ENCODE data around the gene RBM20. TPM values are rescaled to one million over a fixed set of nuclear protein-coding genes. Genes with fewer than 3 reads are reported as not detected.

RBM20 gene
- total and polyA plus RNA-seq, 2 experiments from 2014 or later, result 0.05 to 0.17 TPM

GRCh38 chr10:110782616-110783015 lies 138.5 kb downstream of the RBM20 start (continued):
- no peak for TF ChIP-seq POLR2AphosphoS5 (IDR thresholded peaks at IDR 0.05; ENCODE audit: low read depth)
- TF ChIP-seq ZNF462 (CRISPR knock-in tag; IDR thresholded peaks at IDR 0.05), result no peak
- no peak for TF ChIP-seq ZNF114 (CRISPR knock-in tag; IDR thresholded peaks at IDR 0.05)

GRCh38 chr10:110783509-110784107 lies 139.5 kb downstream of the RBM20 start:
- Histone ChIP-seq H3K79me2 (replicated peaks; ENCODE audit: insufficient read depth) (no peaks in the 10 kb centered on the region), H3K4me3 (no peak overlapping the region), H3K27me3 (ENCODE audit: insufficient read depth) (no peaks in the 10 kb centered on the region), H3K36me3 (ENCODE audit: insufficient read depth) (no peaks in the 10 kb centered on the region), H3K9me2 (ENCODE audit: insufficient read depth) (no peaks in the 10 kb centered on the region), H3K4me2 (no peak overlapping the region), H2AFZ (no peak overlapping the region), H3K27ac (ENCODE audit: low read depth) (no peak overlapping the region), H3F3A (replicated peaks; ENCODE audit: low read depth) (no peaks in the 10 kb centered on the region), H4K20me1 (replicated peaks; ENCODE audit: insufficient read depth) (no peaks in the 10 kb centered on the region), H3K4me1 (ENCODE audit: insufficient read depth) (no peaks in the 10 kb centered on the region)
- ATAC-seq (no peak), DNase-seq (ENCODE audit: low spot score) (no peak)
- Mint-ChIP-seq H3K9me3 (no peaks in the 10 kb centered on the region), H3K27ac (no peak overlapping the region), H3K27me3 (ENCODE audit: insufficient read depth, low read depth, poor library complexity) (peaks cover 7% of the 10 kb centered on the region), H3K4me3 (no peak overlapping the region), H3K4me1 (peaks cover 10% of the 10 kb centered on the region), H3K36me3 (ENCODE audit: low read depth) (no peaks in the 10 kb centered on the region)
- no peak for TF ChIP-seq CREB1 (CRISPR knock-in tag; IDR thresholded peaks at IDR 0.05; ENCODE audit: low read depth)
- no peak for TF ChIP-seq CTCF (conservative IDR thresholded peaks at IDR 0.05; ENCODE audit: low read depth in 2 of 2)
- no peak for TF ChIP-seq REST (IDR thresholded peaks at IDR 0.05; ENCODE audit: unreplicated experiment)
- TF ChIP-seq JUNB (IDR thresholded peaks at IDR 0.05; ENCODE audit: unreplicated experiment), result no peak
- no peak for TF ChIP-seq ETS1 (IDR thresholded peaks at IDR 0.05)
- TF ChIP-seq POLR2AphosphoS5 (IDR thresholded peaks at IDR 0.05; ENCODE audit: low read depth), result no peak
- no peak for TF ChIP-seq STAT1 (IDR thresholded peaks at IDR 0.05; ENCODE audit: unreplicated experiment)

Measured in GM23338 (cell line).